GM10266 (cell line): ENCODE data around the gene APH1B.

Source experiments
- DNase-seq: peaks from one replicate; pipeline ENCODE4 v3.0.0; 2012; ENCODE audit errors: extremely low spot score
- TF ChIP-seq, protein P1 (sequence below): IDR thresholded peaks from 2 replicates; pipeline ENCODE4 v1.5.1; 2012; ENCODE audit warnings: mild to moderate bottlenecking, low read depth; ENCODE audit not compliant: control insufficient read depth, insufficient read depth; ENCODE audit errors: missing control alignments

Gene APH1B

DNA sequence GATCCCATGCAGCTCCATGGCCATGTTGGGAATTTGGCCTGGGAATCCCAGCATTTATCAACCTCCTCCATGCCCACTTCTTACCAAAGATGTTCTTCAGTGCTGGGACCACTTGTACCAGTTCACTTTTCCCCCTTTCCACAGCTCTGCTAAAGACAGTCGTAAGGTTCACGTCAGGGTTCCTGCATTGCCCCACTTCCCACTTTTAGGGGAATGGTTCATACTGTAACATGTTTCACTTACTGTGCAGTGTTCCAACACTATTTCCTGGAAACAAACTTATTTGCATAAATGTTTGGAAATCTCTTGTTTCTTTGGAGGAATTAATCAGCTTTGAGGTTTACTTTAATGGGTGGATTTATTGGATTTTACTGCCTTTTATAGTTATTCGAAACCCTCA lies 17.0 kb downstream of the APH1B start:
- TF ChIP-seq, protein P1, sequence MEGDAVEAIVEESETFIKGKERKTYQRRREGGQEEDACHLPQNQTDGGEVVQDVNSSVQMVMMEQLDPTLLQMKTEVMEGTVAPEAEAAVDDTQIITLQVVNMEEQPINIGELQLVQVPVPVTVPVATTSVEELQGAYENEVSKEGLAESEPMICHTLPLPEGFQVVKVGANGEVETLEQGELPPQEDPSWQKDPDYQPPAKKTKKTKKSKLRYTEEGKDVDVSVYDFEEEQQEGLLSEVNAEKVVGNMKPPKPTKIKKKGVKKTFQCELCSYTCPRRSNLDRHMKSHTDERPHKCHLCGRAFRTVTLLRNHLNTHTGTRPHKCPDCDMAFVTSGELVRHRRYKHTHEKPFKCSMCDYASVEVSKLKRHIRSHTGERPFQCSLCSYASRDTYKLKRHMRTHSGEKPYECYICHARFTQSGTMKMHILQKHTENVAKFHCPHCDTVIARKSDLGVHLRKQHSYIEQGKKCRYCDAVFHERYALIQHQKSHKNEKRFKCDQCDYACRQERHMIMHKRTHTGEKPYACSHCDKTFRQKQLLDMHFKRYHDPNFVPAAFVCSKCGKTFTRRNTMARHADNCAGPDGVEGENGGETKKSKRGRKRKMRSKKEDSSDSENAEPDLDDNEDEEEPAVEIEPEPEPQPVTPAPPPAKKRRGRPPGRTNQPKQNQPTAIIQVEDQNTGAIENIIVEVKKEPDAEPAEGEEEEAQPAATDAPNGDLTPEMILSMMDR, result no peak
- no peak for DNase-seq

GRCh38 chr15:63295341-63295740 lies 17.9 kb downstream of the APH1B start:
- DNase-seq, result no peak
- TF ChIP-seq, protein P1, result no peak

DNA sequence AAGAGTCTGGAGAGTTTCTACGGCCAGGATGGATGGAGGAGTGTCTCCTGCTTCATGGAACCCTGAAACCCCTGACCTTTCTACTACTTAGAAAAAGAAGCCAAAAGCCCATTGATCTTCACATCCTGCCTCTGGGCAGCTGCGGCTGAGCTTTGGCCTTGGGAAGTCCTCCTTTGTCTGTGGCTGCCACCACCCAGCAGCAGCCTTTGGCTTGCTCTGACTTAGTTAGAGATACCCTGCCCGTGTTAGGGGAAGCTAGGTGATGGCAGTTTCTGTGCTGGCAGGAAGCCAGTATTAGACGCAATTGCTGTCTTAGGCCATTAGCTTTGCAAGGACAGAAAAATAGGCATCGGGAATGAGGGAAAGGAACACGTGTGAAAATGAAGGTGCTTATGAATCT lies 18.8 kb downstream of the APH1B start:
- TF ChIP-seq, protein P1, result no peak
- no peak for DNase-seq

- DNase-seq, result no peak
- TF ChIP-seq, protein P1, result no peak
Measured at GRCh38 chr15:63299943-63300575, 22.7 kb downstream of the APH1B start.

DNA sequence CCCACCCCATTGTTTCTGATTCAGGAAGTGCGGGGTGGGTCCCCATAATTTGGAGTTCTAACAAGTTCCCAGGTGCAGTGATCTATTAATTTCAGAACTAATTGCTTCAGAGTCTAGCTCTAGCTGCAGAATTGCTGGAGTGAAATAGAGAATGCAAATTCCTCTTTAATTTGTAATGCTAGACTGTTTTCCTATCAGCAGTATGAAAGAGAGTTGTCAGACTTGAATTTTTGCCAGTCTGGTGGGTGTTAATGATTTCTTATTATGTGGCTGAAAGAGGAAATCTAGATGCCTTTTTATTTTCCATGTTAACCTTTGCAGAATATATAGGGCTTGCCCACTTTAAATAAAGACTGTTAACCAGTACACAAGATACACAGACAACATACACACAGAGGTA lies 23.7 kb downstream of the APH1B start:
- TF ChIP-seq, protein P1, result no peak
- DNase-seq, result no peak

GRCh38 chr15:63305260-63305659 lies 27.9 kb downstream of the APH1B start:
- no peak for DNase-seq

DNA sequence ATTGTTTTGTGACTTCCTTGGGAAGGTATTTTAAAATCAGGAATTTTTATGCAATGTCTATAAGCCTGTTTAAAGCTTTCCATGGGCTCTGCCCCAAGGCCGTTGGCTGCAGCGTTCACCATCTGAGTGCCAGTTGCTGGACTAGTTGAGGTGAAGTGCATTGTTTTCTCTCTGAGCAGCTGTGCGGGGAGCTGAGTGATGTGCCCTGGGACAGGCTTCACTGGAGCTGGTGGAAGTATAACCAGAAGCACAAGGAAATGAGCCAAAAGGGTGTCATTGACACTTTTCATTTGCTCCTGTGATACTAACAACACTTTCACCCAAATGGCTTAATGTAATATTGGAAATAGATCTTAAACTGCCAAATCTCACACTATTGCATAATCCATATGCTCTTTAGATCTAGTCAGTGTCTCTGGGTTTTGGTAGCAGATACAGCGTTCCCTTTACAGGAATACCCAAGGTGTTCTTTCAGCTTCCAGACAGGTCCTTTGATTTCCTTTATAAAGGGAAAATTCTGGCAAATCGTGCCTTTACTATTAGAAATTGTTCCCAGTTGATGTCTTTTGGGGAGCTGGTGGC lies 29.2 kb downstream of the APH1B start:
- TF ChIP-seq, protein P1, result no peak
- DNase-seq, result no peak

More at GRCh38 chr15:63305260-63305659, 27.9 kb downstream of the APH1B start:
- TF ChIP-seq, protein P1, result no peak
